Right lobe of liver (tissue), 6 donors: ENCODE results near the gene COL16A1. TPM values are rescaled to one million over a fixed set of nuclear protein-coding genes. Genes with fewer than 3 reads are reported as not detected.

Source experiments
- ATAC-seq, 4 donors: fragments of 200-7000 bp; cut with Tn5 transposase; one replicate each; pipeline ENCODE4 v1.9.1; 2020; ENCODE audit warnings: mild to moderate bottlenecking in 4 of 4, moderate library complexity in 4 of 4
- DNase-seq, 3 donors: peaks; one replicate each; pipeline ENCODE4 v3.0.0-alpha.2; 2020
- H3K27ac ChIP-seq, 3 donors: fragments of 200-600 bp; one replicate each; pipeline ENCODE4 v1.8.0; 2022
- H3K27me3 ChIP-seq, 2 donors: fragments of 200-600 bp; one replicate each; pipeline ENCODE4 v1.8.0; 2022
- H3K36me3 ChIP-seq, 4 donors: fragments of 200-600 bp; sonication (generic) in 1 of 4; one replicate each; pipeline versions ENCODE4 v1.5.1 to v1.8.0; 2017 to 2022; ENCODE audit warnings: control low read depth in 1 of 4
- H3K4me1 ChIP-seq, 4 donors: fragments of 200-600 bp; sonication (generic) in 1 of 4; one replicate each; pipeline versions ENCODE4 v1.5.1 to v1.8.0; 2017 to 2022; ENCODE audit warnings: control low read depth in 1 of 4
- H3K4me3 ChIP-seq, 3 donors: fragments of 200-600 bp; one replicate each; pipeline ENCODE4 v1.8.0; 2022
- H3K9me3 ChIP-seq, 4 donors: fragments of 200-600 bp; sonication (generic) in 1 of 4; one replicate each; pipeline versions ENCODE4 v1.5.1 to v1.8.0; 2017 to 2022; ENCODE audit warnings: control low read depth in 1 of 4
- CTCF ChIP-seq, 4 donors: fragments of 200-600 bp in 3 of 4; fragments of 450-650 bp in 1 of 4; IDR thresholded peaks; one replicate each; pipeline versions ENCODE4 v1.5.1 to v1.8.0; 2016 to 2022; ENCODE audit warnings: antibody characterized with exemption in 4 of 4, mild to moderate bottlenecking in 2 of 4
- POLR2A ChIP-seq: fragments of 450-650 bp; IDR thresholded peaks from one replicate; pipeline ENCODE4 v1.6.1; 2017; ENCODE audit warnings: antibody characterized with exemption, mild to moderate bottlenecking
- WGBS: methylation state at CpG from one replicate; pipeline ENCODE4 v1.1.6; 2018; ENCODE audit warnings: low coverage, low lambda C conversion rate; ENCODE audit not compliant: insufficient coverage; ENCODE audit errors: missing lambda C conversion rate; 5-methylcytosine and 5-hydroxymethylcytosine counted together
- intact Hi-C, 2 donors: fragments of 100-400 bp; cut with DNase I; formaldehyde crosslinking; loops; one replicate each; pipeline versions ENCODE4 v1.11.2 to v1.14.1; 2022
- total RNA-seq, 6 experiments: library from RNA; depleted of rRNA in 2 of 6; stranded (reverse); fragments of >200 nt in 2 of 6; fragmentation: NEBNext Ultra II Directional in 3 of 6; extraction: Animal tissue kit (Norgen Biotek cat#: 25700) in 3 of 6; gene quantifications; one replicate each; pipeline versions ENCODE4 v1.1.0 to v1.2.4, GENCODE V29; 2016 to 2023
- donor health status: DM: no; HTN: yes; CAD: no.
- donor health status: DM: no; HTN: no; CAD: no.
- donor health status: DM: no; HTN: no; CAD: no.
- donor health status: DM: no; HTN: yes; CAD: no.
- donor health status: DM: no; HTN: yes; CAD: no.

The COL16A1 gene
- total RNA-seq, 6 experiments from 2014 or later: 0.73 to 3.5 (median 1.9) TPM

GRCh38 chr1:31742462-31743212 lies 38.8 kb upstream of the COL16A1 start:
- no peaks in the 10 kb centered on the region for H3K36me3 ChIP-seq
- no peaks in the 10 kb centered on the region for H3K9me3 ChIP-seq
- DNase-seq (no peak), ATAC-seq (no peak)
- WGBS: no CpG with 5 or more reads among the region's 32 CpGs
- no peak overlapping the region for H3K4me3 ChIP-seq
- TF ChIP-seq POLR2A: no peak
- TF ChIP-seq CTCF (IDR thresholded peaks at IDR 0.05): no peak
- intact Hi-C loops: no loop called here
- H3K27ac ChIP-seq: no peak overlapping the region
- peaks cover 0 to 7% (median 4%) of the 10 kb centered on the region in 4 donors for H3K4me1 ChIP-seq
- H3K27me3 ChIP-seq: no peaks in the 10 kb centered on the region

GRCh38 chr1:31739346-31739745 lies 35.5 kb upstream of the COL16A1 start:
- ATAC-seq: no peak
- no peaks in the 10 kb centered on the region for H3K9me3 ChIP-seq
- no peak overlapping the region for H3K27ac ChIP-seq
- DNase-seq: no peak
- no peaks in the 10 kb centered on the region for H3K36me3 ChIP-seq
- intact Hi-C loops: no loop called here
- WGBS: 41% methylated on average over 8 of the region's 12 CpGs
- TF ChIP-seq POLR2A (no peak), CTCF (IDR thresholded peaks at IDR 0.05) (no peak)
- H3K4me3 ChIP-seq: no peak overlapping the region
- H3K27me3 ChIP-seq: no peaks in the 10 kb centered on the region
- H3K4me1 ChIP-seq: no peaks in the 10 kb centered on the region

GRCh38 chr1:31736675-31737074 lies 32.9 kb upstream of the COL16A1 start:
- H3K4me3 ChIP-seq: no peak overlapping the region
- TF ChIP-seq POLR2A (no peak), CTCF (IDR thresholded peaks at IDR 0.05) (no peak)
- no peaks in the 10 kb centered on the region for H3K27me3 ChIP-seq
- H3K36me3 ChIP-seq: no peaks in the 10 kb centered on the region
- 60% methylated on average over 1 of the region's 18 CpGs for WGBS
- ATAC-seq (no peak), DNase-seq (no peak)
- intact Hi-C loops: no loop called here
- H3K9me3 ChIP-seq: no peaks in the 10 kb centered on the region
- H3K27ac ChIP-seq: no peak overlapping the region
- H3K4me1 ChIP-seq: no peaks in the 10 kb centered on the region

- Histone ChIP-seq H3K4me1 (no peaks in the 10 kb centered on the region), H3K9me3 (no peaks in the 10 kb centered on the region), H3K27me3 (no peaks in the 10 kb centered on the region), H3K4me3 (no peak overlapping the region), H3K36me3 (no peaks in the 10 kb centered on the region), H3K27ac (no peak overlapping the region)
- DNase-seq (no peak), ATAC-seq (no peak)
- intact Hi-C loops: no loop called here
- 71% methylated on average over 6 of the region's 10 CpGs for WGBS
- no peak for TF ChIP-seq POLR2A
- TF ChIP-seq CTCF (IDR thresholded peaks at IDR 0.05): no peak
These were observed 31.8 kb upstream of the COL16A1 start for GRCh38 chr1:31735571-31735970.
